CD4-positive, alpha-beta T cell treated with Interferon gamma for 1 hour (primary cell): ENCODE measurements around the gene UBTD1.
"Not testable (repeated sequence)": the region's sequence is repeated elsewhere in the genome, so short reads cannot be mapped to it uniquely, and the experiment has no call there.

Source experiments
- DNase-seq: peaks from one replicate; pipeline ENCODE4 v3.0.0-alpha.2; 2020

UBTD1 gene

DNA sequence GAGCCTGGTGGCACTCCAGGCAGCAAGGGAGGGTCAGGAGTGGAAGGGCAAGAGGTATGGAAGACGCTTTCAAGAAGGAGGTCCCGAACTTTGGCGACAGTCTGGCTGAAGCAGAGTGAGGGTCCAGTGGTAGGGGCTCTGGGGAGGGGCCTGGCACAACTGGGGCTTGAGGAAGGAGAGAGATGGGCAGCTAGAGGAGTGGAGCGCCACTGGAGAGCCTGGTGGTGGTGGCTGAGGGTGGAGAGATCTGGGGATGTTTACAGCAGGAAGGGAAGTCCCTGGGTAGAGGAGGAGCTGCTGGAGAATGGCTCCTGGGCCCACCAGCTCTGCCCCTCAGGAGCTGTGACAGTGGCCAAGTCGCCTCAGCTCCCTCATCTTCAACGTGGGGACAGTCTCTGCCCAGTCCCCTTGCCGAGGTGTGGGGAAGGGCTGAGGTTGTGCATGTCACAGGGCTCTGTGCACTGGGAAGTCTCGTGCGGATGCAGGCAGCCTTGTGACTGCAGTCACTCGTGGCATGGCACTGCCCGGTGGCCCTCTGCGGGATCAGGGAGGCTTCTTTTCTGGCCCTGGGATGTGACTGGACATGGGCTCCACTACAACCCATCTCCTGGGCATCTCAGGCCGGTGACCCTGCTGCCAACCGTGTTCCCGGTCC, 18.5 kb downstream of the UBTD1 start:
- DNase-seq = no peak

DNA sequence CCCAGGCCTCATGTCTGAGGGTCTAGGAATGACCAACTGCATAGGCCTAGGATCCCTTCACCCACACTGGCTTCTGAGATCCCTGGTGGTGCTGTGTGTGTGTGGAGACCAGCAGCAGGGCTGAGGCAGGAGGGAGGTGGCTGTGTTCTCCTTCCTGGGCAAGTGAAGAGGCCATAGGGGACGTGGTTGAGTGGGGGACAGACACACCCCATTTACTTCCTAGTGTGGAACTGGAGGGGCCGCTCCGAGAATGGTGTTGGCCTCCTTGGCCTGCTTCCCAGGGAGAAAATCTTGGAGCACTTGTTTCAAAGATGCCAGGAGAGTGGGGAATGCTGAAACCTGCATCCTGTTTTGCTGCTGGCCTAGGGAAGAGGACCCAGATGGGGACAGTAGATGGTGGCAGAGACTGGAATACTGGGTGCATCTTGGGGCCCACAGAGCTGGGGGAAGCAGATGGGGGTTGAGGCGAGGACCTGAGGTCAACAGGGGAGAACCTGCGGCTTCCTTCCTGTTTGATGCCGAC, 19.1 kb downstream of the UBTD1 start:
- no peak for DNase-seq

DNA sequence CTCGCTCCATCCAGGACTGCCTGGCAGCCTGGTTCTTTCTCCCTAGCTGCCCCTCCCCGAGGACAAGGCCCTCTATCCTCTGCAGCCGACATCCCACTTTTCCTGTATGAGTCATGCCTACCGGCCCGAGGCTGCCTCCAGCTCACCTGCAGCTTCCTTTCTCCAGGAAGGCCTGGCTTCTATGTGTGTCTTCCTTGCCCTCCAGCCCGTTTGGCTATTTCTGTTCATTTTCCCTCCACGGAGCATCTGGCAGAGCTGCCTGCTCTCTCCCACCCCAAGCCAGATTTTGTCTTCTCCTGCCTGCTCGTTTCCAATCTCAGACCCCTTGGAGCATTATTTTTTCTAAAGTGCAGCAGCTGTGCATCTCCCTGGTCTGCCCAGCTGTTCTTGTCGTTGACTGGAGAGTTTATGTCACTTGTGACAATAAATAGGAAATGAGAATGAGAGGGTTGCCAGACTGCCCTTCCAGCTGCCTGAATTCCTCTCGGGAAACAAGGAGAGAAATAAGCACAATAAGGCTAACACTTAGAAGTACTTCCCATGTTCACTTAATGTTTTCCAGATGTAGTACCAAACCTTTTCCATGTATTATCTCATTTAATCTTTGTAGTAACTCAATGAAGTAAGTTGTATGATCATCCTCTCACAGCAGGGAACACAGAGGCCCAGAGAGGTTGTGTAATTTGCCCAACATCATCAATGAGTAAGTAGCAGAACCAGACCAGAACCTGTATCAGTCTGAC, 19.7 kb downstream of the UBTD1 start:
- DNase-seq = no peak

DNA sequence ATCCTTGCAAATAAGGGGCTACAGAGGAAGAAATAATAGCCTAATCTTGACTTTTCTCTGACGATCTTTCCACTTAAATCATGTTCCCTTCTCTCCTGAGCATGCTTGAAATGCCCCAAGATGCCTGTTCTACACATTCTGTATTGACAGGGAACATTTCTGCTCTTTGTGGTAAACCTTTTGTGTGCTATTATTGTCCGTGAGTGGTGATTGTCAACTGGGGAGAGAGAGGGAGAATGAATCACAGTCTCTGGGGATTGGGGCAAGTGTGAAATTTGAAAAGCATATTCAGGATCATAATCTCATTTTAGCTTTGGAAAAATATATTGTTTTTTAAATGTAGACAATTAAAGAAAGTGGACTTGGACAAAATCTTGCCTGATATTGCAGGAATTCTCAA, 20.6 kb downstream of the UBTD1 start:
- no peak for DNase-seq

DNA sequence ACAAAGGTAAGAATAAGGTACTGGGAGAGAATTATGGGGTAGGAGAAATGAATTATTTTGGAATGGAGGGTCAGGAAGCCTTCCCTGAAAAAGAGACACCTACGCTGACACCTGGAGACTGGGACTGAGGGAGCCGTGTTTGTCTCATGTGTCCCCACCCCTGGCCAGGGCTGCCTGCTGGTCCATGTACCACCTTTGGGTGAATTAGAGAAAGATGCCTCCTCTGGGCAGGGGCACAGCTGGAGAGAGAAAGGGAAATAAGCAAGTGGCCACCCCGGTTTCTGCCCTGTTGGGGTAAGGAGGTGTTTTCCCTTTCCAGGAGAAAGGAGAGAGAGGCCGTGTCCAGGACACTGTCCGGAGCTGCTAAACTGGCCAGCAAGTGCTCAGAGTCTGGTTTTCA, 21.8 kb downstream of the UBTD1 start:
- DNase-seq = no peak

DNA sequence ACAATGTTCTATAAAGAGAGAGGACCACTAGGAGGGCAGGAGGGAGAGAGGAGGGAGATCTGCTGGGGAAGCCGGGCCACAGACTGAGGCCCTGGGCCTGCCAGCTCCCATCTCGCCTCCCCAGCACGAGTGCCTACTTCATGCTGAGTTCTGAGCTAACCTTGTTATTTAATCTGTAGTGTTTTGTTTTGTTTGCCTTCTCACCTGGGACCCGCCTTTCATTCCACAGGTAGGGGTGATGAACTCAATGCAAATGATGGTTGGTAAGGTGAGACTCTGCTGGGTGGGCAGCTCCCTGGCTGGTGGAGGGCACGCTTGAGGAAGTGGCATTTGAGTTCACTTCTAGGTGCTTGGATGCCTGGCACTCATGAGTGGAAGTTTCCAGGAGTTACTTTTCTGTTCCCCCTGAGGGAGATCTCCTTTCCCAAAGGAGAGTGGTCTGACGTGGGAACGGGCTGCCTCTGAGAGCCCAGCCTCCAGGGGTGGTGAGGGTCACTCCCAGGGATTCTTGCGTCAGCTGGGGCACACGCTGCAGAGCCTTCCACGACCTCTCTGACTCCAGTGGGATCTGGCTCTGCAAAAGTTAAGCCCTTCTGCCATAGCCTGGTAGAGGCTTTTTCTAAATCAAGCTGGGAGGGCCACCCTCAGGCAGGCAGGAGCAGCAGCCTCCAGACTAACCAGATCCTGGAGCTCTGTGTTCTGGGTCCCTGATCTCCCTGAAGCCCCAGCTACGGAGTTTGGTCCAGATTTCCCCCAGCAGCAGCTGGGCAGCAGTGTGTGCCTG, 22.4 kb downstream of the UBTD1 start:
- no peak for DNase-seq

DNA sequence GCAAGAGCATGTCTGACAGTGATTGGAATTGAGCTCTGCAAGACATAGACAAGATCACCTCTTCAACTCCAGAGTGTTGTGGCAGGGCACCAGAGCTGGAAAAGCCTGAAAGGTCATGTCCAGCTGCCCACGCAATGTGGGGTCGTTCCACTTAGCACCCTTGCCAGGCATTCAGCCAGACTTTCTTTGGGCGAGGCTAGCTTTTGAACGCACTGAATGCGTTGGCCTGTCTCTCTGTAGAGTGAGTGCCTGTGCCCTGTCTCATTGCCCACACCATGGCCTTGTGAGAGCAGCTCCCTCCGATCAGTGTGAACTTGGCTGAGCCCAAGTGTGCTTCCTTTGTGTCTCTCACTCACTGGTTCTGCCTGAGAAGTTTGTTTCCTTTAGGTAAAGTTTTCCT, 23.3 kb downstream of the UBTD1 start:
- DNase-seq = no peak

DNA sequence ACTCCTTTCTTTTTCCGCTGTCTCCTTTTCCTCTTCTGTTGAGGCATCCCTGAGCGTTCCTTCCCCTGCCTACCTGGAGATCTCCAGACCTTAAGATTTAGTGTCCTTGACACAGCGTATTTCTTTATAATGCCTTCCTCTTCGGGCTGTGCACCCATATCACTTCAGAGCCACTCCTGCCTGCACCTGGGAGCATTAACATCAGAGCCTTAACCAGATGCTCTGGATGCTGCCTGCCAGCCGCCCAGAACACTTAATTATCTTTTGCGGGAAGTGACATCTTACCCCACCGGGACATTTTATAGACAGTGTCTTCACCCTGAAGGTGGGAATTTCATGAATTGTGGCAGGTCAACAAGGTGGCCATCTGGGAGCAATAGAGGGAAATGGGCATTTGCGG, 24.2 kb downstream of the UBTD1 start:
- no peak for DNase-seq

DNA sequence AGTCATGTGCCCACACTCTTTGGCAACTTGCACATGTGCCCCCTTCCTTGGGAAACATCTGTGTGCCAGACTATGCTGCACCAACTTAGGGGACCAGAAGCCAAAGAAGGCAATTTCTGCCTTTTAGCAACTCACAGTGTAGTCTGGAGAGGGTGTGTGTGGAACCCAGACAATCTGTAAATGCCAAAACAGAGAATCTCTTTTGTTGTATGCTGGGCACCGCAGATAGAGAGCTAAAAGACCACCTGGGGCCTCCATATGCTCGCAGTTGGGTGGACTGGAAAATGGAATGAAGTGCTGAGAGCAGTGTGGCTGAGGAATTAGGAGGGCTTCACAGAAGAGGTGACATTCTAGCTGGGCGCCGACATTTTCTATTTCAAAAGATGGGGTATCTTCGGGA, 26.4 kb downstream of the UBTD1 start:
- no peak for DNase-seq

DNA sequence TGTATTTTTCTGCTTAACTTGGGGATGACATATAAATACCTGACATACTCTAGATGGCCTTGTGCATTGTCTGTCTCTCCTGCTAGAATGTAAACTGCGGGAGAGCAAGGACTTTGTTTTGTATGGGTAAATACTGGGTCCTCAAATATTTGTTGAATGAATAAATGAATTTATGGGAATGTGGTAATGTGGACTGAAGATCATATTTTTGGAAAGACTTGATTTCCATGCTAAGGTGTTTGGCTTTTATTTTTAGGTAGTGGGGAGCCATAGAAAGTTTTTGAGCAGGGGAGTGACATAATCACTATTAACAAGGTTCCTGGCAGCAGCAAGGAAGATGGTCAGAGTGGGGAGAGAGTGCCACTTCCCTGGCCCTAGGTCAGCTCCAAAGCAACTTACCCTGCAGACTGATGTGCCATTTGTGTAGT, 27.0 kb downstream of the UBTD1 start:
- no peak for DNase-seq

DNA sequence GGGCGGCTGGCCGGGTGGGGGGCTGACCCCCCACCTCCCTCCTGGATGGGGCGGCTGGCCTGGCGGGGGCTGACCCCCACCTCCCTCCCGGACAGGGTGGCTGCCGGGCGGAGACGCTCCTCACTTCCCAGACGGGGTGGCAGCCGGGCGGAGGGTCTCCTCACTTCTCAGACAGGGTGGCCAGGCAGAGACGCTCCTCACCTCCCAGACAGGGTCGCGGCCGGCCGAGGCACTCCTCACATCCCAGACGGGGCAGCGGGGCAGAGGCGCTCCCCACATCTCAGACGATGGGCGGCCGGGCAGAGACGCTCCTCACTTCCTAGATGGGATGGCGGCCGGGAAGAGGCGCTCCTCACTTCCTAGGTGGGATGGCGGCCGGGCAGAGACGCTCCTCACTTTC, 30.2 kb downstream of the UBTD1 start:
- not testable (repeated sequence) for DNase-seq

DNA sequence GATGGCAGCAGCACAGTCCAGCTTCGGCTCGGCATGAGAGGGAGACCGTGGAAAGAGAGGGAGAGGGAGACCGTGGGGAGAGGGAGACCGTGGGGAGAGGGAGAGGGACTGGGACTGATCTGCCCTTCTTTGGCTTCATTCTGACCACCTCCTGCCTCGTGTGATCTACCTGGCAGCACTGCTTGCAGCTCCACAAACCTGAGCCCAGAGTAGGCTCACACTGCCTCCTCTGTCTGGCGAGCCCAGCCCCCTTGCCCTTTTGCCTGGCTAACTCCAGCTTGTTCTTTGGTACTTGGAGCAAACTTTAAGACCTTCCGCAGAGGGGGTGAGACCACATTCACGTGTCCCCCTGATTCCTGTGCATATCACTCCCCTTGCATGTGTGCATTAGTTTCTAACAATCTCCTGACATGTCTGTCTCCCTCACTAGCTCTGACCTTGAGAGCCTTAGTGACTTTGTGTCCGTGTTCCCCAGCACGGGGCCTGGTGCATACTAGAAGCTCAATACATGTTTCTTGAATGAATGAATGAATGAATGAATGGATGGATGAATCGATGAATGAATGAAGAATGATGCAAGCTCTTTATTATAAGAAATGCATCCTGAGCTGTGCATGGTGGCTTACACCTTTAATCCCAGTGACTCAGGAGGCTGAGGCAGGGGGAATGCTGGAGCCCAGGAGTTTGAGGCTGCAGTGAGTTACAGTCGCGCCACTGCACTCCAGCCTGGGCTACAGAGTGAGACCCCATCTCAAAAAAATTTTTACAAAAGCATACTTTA, 31.2 kb downstream of the UBTD1 start:
- no peak for DNase-seq

DNA sequence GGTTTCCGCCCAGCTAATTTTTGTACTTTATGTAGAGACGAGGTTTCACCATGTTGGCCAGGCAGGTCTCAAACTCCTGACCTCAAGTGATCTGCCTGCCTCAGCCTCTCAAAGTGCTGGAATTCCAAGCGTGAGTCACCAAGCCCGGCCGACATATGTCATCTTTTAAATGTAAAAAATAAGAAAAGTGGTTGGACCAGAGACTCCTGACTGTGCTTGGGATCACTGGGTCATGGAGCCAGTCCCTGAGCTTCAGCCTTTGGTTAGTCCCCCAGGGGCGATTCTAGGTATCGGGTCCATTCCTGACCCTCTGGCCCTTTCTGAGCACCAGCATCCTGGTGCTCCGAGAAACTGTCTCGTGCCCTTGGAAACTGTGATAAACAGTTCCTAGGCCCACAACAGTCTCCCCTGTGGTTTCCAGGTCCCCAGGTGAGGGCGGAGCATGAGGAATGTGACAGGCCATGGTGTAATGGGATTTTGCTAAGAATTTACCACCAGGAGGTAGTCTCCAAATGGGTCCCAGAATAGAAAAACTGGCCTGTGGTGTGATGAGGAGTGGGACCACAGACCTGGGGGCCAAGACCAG, 32.8 kb downstream of the UBTD1 start:
- no peak for DNase-seq

DNA sequence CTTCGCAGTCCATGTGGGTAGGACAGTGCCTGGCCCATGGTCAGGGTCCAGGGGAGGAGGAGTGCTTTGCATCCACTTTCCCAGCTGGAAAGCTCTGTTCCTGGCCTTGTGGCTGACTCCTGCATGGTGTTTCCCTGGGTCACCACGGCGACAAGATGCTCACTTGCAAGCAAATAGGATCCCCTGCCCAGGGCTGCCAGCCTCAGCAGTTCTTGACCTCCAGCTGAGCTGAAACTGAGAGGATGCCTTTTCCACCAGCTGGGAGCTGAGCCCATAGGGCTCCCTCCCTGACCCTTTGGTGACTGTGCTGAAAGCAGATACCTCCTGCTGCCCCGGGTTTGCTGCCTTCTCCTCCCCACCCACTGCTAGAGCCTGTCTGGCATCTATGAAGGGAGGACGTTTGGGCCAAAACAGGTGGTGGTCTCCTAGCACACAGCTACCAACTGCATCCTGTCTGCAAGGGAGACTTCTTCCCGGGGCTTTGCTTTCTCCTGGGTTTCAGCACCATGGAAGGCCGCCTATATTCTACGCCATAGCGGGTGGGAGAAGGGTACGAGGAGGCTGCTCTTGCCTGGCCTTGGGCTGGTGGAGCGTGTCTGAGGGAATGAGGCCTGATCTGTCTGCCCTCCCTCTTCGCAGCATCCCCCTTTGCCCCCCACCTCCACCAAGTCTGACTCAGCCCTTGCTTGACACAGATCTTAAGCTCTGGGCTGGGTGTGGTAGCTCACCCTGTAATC, 34.4 kb downstream of the UBTD1 start:
- DNase-seq = no peak

DNA sequence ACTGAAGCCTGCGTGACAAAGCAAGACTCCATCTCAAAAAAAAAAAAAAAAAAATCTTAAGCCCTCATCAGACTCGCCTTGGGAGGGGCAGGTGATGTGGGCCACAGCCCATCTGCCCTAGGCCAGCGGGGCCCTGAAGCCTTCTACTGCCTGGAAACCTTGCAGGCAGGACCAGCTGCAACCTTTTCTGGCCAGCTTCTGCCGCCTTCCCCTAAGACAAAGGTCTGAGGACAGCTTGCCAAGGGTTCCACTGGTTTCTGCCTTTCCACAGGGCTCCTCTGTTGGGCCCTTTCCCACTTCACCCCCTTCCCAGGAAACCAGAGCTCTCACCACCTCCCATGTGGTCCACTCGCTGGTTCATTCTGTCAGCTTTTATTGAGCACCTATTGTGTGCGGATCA, 35.2 kb downstream of the UBTD1 start:
- no peak for DNase-seq

DNA sequence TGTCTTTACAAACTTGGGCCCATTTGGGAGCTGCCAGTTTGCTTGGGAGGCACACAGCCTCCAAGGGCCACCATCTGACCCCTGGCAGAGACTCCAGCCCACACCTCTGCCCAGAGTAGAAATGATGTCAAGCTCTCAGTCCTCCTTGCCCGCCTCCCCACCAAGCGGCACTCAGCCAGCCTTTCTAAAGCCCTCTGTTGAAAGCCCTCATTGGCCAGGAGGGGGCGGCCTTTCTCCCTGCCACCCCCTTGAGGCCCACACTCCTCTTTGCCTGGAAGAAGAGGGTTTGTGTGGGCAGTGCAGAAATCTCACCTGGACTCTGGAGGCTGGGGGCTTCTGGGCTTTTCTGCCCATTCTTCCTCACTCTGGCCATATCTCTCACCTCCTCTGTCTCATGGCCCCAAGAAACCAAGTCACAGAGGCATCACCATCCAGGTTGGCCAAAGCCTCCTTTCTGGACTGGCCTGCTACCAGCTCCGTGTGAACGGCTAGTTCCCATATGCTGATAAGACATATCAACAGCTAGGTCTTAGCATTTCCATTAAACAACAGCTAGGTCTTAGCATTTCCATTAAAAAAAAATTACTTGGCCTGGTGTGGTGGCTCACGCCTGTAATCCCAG, 36.1 kb downstream of the UBTD1 start:
- DNase-seq = peak; percentile 6

DNA sequence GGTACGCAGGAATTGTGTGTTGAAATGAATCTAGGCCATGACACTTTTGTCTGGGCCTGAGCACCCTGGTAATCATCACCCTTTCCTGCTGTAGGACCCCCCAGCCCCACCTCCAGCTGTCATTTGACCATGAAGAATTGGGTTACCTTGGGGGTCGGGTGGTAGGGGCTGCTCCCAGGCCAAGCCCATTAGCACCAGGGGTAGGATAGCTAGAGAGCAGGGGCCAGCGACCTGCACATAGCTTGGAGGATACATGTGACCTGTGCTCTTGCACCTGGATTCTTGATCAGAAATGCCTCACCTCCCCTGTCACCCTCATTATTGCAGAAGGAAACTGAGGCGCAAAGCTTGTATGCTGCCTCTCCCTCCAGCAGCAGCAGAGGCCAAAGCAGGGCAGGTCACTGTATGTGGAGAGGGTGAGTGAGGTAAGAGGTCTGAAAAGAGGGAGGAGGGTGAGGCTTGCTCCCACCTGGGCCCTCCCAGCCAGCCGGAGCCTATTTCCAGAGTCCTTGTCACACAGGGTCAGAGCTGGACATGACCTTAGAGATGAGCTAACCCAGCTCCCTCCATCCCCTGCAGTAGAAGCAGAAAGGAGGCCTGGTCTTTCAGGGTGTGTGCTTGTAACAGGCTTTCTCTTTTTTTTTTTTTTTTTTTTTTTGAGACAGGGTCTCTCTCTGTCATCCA, 38.6 kb downstream of the UBTD1 start:
- no peak for DNase-seq

DNA sequence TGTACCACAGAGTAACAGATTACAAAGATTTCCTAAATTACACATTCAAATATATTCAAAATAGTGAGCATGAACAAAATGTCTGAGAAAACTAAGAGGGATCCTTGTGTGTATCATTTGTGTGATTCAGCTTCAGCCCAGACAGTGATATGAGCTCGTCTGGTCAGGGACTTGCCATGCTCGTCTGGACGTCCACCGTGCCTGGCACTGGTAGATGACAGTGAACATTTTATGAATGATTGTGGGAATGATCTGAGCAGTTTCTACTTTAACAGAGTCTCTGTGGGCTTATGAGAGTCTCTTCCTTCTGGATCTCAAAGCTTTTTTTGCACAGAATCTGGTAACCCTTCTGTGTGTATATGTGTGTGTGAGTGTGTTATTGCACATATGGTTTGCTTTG, 39.7 kb downstream of the UBTD1 start:
- no peak for DNase-seq

DNA sequence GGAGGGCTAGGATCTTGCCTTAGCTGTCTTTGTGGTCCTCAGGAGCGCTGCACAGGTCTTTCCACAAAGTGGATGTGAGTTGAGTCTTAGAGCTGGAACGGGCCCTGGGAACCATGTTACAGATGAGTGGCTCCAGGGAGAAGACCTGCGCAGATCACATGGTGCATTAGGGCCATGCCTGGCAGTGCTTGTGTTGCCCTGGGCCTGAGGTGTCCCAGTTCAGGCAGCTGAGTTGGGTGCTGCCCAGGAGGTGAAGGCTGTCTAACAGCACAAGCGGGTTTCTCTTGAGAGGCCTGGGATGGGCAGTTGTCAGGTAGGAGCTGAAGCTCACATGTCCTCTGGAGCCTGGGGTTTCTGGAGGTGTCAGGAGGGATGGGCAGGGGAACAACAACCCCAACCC, 40.1 kb downstream of the UBTD1 start:
- DNase-seq = no peak

DNA sequence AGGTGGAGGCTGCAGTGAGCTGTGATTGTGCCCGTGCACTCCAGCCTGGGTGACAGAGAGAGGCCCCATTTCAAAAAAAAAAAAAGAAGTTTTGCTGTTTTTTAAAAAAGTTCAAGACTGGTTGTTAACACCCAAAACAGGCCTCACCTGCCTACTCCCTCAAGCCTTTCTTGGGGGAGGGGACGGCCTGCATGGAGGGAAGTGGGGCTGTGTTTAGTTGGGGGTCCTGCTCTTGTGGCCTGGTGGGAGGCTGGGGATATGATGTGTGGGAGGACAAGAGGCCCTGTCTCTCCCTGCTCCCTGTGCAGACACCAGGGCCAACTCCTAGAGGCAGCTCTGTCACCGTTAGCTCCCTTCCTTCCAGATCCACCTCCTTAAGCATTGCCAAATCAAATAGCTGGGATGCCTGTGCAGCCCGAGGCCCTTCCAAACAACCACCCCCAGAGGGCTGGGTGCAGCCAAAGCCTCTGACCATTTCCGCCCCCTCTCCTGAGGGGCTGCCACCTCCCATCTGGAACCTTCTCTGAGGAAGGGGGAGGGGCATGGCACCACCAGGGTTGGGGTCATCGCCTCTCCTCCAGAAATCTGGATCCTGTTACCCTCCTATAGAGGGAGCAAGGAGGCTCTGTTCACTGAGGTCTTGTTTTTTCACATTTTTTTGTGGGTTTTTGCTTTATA, 40.9 kb downstream of the UBTD1 start:
- DNase-seq = no peak
